SU-DHL-6 (cell line): ENCODE results near the gene ATAD2B.

Experiments
- H2AFZ ChIP-seq: fragments of 200-600 bp; sonication (generic); 2 replicates; pipeline ENCODE4 v1.6.1; 2014; ENCODE audit warnings: low read depth, mild to moderate bottlenecking, moderate library complexity, mixed read lengths, antibody characterized with exemption, low read length; ENCODE audit not compliant: severe bottlenecking
- H3F3A ChIP-seq: fragments of 200-600 bp; shearing (Covaris generic); 2 replicates; pipeline ENCODE4 v1.6.0; 2016; ENCODE audit warnings: antibody characterized with exemption, mild to moderate bottlenecking; ENCODE audit not compliant: insufficient read depth
- H3K27ac ChIP-seq: fragments of 200-600 bp; sonication (generic); 2 replicates; pipeline ENCODE4 v1.5.1; 2016; ENCODE audit warnings: low read depth, mild to moderate bottlenecking, low read length, moderate library complexity, mixed read lengths
- H3K27me3 ChIP-seq: fragments of 200-600 bp; sonication (generic), shearing (Covaris generic); 2 replicates; pipeline ENCODE4 v1.6.0; 2014; ENCODE audit warnings: mild to moderate bottlenecking, low read length
- H3K36me3 ChIP-seq: fragments of 200-600 bp; sonication (generic); 2 replicates; pipeline ENCODE4 v1.6.1; 2014; ENCODE audit warnings: mild to moderate bottlenecking, low read length, mixed read lengths
- H3K4me2 ChIP-seq: fragments of 300-600, 200-600 bp; shearing (Covaris generic), sonication (generic); 2 replicates; pipeline ENCODE4 v1.6.0; 2014; ENCODE audit warnings: low read length, low read depth, mild to moderate bottlenecking; ENCODE audit not compliant: poor library complexity, severe bottlenecking
- H3K4me3 ChIP-seq: fragments of 200-600 bp; sonication (generic); 2 replicates; pipeline ENCODE4 v1.5.1; 2014; ENCODE audit warnings: antibody characterized with exemption, low read length, mild to moderate bottlenecking, mixed read lengths; ENCODE audit not compliant: insufficient read depth, poor library complexity, severe bottlenecking
- H3K79me2 ChIP-seq: fragments of 200-600 bp; sonication (generic); 2 replicates; pipeline ENCODE4 v1.6.1; 2014; ENCODE audit warnings: mild to moderate bottlenecking, low read length, moderate library complexity; ENCODE audit not compliant: insufficient read depth
- H3K9ac ChIP-seq: fragments of 200-600 bp; sonication (generic); 2 replicates; pipeline ENCODE4 v1.7.0; 2014; ENCODE audit warnings: mild to moderate bottlenecking, low read length
- H3K9me2 ChIP-seq: fragments of 200-600 bp; sonication (generic); replicated peaks from 2 replicates; pipeline ENCODE4 v1.6.1; 2014; ENCODE audit warnings: low read length; ENCODE audit not compliant: insufficient read depth
- H3K9me3 ChIP-seq: fragments of 200-600 bp; sonication (generic); 2 replicates; pipeline ENCODE4 v1.6.1; 2014; ENCODE audit warnings: low read length, mixed read lengths; ENCODE audit not compliant: insufficient read depth
- H4K20me1 ChIP-seq: fragments of 200-600 bp; sonication (generic); 2 replicates; pipeline ENCODE4 v1.6.1; 2014; ENCODE audit warnings: low read depth, mild to moderate bottlenecking, antibody characterized with exemption, low read length, moderate library complexity, mixed read lengths
- EZH2phosphoT487 ChIP-seq: fragments of 200-600 bp; sonication (generic), shearing (Covaris generic); conservative IDR thresholded peaks from 2 replicates; pipeline ENCODE4 v1.6.1; 2018; ENCODE audit warnings: mild to moderate bottlenecking, antibody characterized with exemption, low read length, moderate library complexity, mixed read lengths
- TF ChIP-seq, protein P1 (sequence below): fragments of 200-600 bp; sonication (generic); IDR thresholded peaks from one replicate; pipeline ENCODE4 v1.5.1; 2017; ENCODE audit warnings: antibody characterized with exemption, mild to moderate bottlenecking, low read length, moderate library complexity; ENCODE audit not compliant: insufficient read depth, poor library complexity, severe bottlenecking

Gene ATAD2B

DNA sequence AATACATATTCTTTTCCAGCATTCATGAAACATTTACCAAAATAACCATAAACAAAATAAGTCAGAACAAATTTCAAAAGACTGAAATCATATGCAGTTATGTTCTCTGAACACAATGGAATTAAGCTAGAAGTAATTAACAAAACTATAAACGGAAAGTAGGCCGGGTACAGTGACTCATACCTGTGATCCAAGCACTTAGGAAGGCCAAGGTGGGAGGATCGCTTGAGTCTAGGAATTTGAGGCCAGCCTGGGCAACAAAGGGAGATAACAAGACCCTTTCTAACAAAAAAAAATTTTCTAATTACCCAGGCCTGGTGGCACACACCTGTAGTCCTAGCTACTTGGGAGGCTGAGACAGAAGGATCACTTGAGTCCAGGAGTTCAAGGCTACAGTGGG is 14.9 kb downstream of the ATAD2B start:
- H3K27ac ChIP-seq, result no peak overlapping the region
- H3K4me3 ChIP-seq, result no peak overlapping the region
- H3K9me2 ChIP-seq, result no peaks in the 10 kb centered on the region
- no peaks in the 10 kb centered on the region for H3K36me3 ChIP-seq
- no peak overlapping the region for H2AFZ ChIP-seq
- H3F3A ChIP-seq, result 0 out of 2 replicates have a peak, but pooled peaks cover 2% of the 10 kb centered on the region
- TF ChIP-seq, protein P1, sequence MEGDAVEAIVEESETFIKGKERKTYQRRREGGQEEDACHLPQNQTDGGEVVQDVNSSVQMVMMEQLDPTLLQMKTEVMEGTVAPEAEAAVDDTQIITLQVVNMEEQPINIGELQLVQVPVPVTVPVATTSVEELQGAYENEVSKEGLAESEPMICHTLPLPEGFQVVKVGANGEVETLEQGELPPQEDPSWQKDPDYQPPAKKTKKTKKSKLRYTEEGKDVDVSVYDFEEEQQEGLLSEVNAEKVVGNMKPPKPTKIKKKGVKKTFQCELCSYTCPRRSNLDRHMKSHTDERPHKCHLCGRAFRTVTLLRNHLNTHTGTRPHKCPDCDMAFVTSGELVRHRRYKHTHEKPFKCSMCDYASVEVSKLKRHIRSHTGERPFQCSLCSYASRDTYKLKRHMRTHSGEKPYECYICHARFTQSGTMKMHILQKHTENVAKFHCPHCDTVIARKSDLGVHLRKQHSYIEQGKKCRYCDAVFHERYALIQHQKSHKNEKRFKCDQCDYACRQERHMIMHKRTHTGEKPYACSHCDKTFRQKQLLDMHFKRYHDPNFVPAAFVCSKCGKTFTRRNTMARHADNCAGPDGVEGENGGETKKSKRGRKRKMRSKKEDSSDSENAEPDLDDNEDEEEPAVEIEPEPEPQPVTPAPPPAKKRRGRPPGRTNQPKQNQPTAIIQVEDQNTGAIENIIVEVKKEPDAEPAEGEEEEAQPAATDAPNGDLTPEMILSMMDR, result no peak
- no peak for TF ChIP-seq EZH2phosphoT487
- no peaks in the 10 kb centered on the region for H4K20me1 ChIP-seq
- peaks cover 61% of the 10 kb centered on the region for H3K79me2 ChIP-seq
- no peak overlapping the region for H3K9ac ChIP-seq
- no peaks in the 10 kb centered on the region for H3K27me3 ChIP-seq
- H3K4me2 ChIP-seq, result no peak overlapping the region
- H3K9me3 ChIP-seq, result no peaks in the 10 kb centered on the region

DNA sequence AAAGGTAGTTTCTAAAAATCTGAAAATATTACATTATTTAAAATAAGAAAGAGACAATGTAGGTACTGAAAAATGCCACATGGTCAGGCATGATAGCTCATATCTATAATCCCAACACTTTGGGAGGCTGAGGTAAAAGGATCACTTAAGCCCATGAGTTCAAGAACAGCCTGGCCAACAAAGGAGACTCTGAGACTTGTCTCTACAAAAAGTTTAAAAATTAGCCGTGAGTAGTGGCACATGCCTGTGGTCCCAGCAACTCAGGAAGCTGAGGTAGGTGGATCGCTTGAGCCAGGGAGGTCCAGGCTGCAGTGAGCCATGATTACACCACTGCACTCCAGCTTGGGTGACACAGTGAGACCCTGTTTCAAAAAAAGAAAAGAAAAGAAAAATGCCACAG is 21.8 kb downstream of the ATAD2B start:
- peaks cover 3% of the 10 kb centered on the region for H4K20me1 ChIP-seq
- no peak overlapping the region for H3K27ac ChIP-seq
- no peak overlapping the region for H3K4me3 ChIP-seq
- no peaks in the 10 kb centered on the region for H3F3A ChIP-seq
- peaks cover 47% of the 10 kb centered on the region for H3K79me2 ChIP-seq
- no peaks in the 10 kb centered on the region for H3K9me3 ChIP-seq
- H3K27me3 ChIP-seq, result no peaks in the 10 kb centered on the region
- no peaks in the 10 kb centered on the region for H3K36me3 ChIP-seq
- H3K9ac ChIP-seq, result no peak overlapping the region
- no peaks in the 10 kb centered on the region for H3K9me2 ChIP-seq
- H3K4me2 ChIP-seq, result no peak overlapping the region
- no peak for TF ChIP-seq EZH2phosphoT487
- TF ChIP-seq, protein P1, result no peak
- no peak overlapping the region for H2AFZ ChIP-seq

- H3K27ac ChIP-seq, result no peak overlapping the region
- H3K9me3 ChIP-seq, result no peaks in the 10 kb centered on the region
- TF ChIP-seq, protein P1, result no peak
- no peak overlapping the region for H3K4me2 ChIP-seq
- H3K9ac ChIP-seq, result no peak overlapping the region
- no peak overlapping the region for H2AFZ ChIP-seq
- no peak overlapping the region for H3K4me3 ChIP-seq
- no peaks in the 10 kb centered on the region for H3K27me3 ChIP-seq
- H3K36me3 ChIP-seq, result no peaks in the 10 kb centered on the region
- peaks cover 50% of the 10 kb centered on the region for H3K79me2 ChIP-seq
- H4K20me1 ChIP-seq, result peaks cover 3% of the 10 kb centered on the region
- no peaks in the 10 kb centered on the region for H3K9me2 ChIP-seq
- H3F3A ChIP-seq, result no peaks in the 10 kb centered on the region
Observed at GRCh38 chr2:23904692-23905091, 22.2 kb downstream of the ATAD2B start.

GRCh38 chr2:23904215-23904614 is 22.7 kb downstream of the ATAD2B start:
- no peaks in the 10 kb centered on the region for H3K9me2 ChIP-seq
- H2AFZ ChIP-seq, result no peak overlapping the region
- peaks cover 3% of the 10 kb centered on the region for H4K20me1 ChIP-seq
- no peak overlapping the region for H3K4me2 ChIP-seq
- H3K79me2 ChIP-seq, result peaks cover 55% of the 10 kb centered on the region
- no peak overlapping the region for H3K4me3 ChIP-seq
- no peak overlapping the region for H3K9ac ChIP-seq
- TF ChIP-seq, protein P1, result no peak
- no peak for TF ChIP-seq EZH2phosphoT487
- no peaks in the 10 kb centered on the region for H3F3A ChIP-seq
- H3K9me3 ChIP-seq, result no peaks in the 10 kb centered on the region
- no peaks in the 10 kb centered on the region for H3K36me3 ChIP-seq
- H3K27ac ChIP-seq, result no peak overlapping the region
- H3K27me3 ChIP-seq, result no peaks in the 10 kb centered on the region
